ENCODE results near the gene CKMT2.

DNA sequence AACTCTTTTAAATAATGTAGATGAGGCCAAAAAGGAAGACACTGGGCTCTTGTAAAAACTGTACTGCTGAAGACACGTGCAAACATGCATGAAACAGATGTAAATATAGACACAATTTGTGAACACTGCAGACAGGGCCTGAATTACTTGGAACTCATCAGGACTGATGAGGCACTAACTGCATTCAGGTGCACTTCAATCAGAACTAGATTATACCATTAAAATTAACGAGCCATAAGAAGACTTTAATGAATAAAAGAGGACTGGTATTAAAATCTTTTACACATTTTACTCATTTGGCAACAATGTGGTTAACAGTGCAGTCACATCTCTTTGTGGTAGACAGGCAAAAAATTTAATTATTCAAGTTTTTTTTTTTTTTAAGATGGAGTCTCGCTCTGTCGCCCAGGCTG is 54.9 kb downstream of the CKMT2 start:
- TF ChIP-seq, protein P1, sequence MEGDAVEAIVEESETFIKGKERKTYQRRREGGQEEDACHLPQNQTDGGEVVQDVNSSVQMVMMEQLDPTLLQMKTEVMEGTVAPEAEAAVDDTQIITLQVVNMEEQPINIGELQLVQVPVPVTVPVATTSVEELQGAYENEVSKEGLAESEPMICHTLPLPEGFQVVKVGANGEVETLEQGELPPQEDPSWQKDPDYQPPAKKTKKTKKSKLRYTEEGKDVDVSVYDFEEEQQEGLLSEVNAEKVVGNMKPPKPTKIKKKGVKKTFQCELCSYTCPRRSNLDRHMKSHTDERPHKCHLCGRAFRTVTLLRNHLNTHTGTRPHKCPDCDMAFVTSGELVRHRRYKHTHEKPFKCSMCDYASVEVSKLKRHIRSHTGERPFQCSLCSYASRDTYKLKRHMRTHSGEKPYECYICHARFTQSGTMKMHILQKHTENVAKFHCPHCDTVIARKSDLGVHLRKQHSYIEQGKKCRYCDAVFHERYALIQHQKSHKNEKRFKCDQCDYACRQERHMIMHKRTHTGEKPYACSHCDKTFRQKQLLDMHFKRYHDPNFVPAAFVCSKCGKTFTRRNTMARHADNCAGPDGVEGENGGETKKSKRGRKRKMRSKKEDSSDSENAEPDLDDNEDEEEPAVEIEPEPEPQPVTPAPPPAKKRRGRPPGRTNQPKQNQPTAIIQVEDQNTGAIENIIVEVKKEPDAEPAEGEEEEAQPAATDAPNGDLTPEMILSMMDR (IDR thresholded peaks at IDR 0.05; ENCODE audit: borderline replicate concordance, extremely low read depth, low read length, poor library complexity, severe bottlenecking) = no peak
- TF ChIP-seq EZH2 (IDR thresholded peaks at IDR 0.05; ENCODE audit: borderline replicate concordance, low read depth, low read length, severe bottlenecking) = no peak
